ENCODE measurements around the gene COQ10B. TPM values are rescaled to one million over a fixed set of nuclear protein-coding genes. Genes with fewer than 3 reads are reported as not detected.
"Not testable (repeated sequence)": the region's sequence is repeated elsewhere in the genome, so short reads cannot be mapped to it uniquely, and the experiment has no call there.

Gene COQ10B
- total and polyA plus RNA-seq, 2 experiments from 2014 or later, result 7.3 to 24.9 TPM

DNA sequence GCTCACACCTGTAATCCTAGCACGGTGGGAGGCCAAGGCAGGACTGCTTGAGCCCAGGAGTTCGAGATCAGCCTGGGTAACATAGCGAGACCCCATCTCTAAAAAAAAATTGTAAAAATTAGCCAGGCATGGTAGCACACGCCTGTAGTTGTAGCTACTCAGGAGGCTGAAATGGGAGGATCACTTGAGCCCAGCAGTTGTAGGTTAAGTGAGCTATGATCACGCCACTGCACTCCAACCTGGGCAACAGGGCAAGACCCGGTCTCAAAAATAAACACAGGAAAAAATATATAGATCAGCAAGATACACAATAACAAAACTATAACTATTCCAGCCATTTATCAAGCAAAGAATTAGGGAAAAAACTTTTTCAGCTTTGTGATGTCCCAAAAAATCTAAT lies 21.5 kb upstream of the COQ10B start:
- Histone ChIP-seq H3K27me3 (no peaks in the 10 kb centered on the region), H3K27ac (no peak overlapping the region), H3K9me3 (ENCODE audit: low read depth) (no peaks in the 10 kb centered on the region), H3K4me1 (ENCODE audit: low read depth) (peaks cover 17% of the 10 kb centered on the region), H3K36me3 (no peaks in the 10 kb centered on the region), H3K4me3 (no peak overlapping the region)
- DNase-seq (ENCODE audit: low read depth in 1 of 2, low spot score in 1 of 2), result no peak
- TF ChIP-seq, protein P1, sequence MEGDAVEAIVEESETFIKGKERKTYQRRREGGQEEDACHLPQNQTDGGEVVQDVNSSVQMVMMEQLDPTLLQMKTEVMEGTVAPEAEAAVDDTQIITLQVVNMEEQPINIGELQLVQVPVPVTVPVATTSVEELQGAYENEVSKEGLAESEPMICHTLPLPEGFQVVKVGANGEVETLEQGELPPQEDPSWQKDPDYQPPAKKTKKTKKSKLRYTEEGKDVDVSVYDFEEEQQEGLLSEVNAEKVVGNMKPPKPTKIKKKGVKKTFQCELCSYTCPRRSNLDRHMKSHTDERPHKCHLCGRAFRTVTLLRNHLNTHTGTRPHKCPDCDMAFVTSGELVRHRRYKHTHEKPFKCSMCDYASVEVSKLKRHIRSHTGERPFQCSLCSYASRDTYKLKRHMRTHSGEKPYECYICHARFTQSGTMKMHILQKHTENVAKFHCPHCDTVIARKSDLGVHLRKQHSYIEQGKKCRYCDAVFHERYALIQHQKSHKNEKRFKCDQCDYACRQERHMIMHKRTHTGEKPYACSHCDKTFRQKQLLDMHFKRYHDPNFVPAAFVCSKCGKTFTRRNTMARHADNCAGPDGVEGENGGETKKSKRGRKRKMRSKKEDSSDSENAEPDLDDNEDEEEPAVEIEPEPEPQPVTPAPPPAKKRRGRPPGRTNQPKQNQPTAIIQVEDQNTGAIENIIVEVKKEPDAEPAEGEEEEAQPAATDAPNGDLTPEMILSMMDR (IDR thresholded peaks at IDR 0.05; ENCODE audit: low read depth, low read length), result no peak

- not testable (repeated sequence) for H3K27ac ChIP-seq; H3K27me3 ChIP-seq; DNase-seq (ENCODE audit: low read depth in 1 of 2, low spot score in 1 of 2); H3K9me3 ChIP-seq (ENCODE audit: low read depth); H3K36me3 ChIP-seq; H3K4me3 ChIP-seq
- peaks cover 17% of the 10 kb centered on the region for H3K4me1 ChIP-seq (ENCODE audit: low read depth)
These were observed 20.8 kb upstream of the COQ10B start for GRCh38 chr2:197432527-197432926.

DNA sequence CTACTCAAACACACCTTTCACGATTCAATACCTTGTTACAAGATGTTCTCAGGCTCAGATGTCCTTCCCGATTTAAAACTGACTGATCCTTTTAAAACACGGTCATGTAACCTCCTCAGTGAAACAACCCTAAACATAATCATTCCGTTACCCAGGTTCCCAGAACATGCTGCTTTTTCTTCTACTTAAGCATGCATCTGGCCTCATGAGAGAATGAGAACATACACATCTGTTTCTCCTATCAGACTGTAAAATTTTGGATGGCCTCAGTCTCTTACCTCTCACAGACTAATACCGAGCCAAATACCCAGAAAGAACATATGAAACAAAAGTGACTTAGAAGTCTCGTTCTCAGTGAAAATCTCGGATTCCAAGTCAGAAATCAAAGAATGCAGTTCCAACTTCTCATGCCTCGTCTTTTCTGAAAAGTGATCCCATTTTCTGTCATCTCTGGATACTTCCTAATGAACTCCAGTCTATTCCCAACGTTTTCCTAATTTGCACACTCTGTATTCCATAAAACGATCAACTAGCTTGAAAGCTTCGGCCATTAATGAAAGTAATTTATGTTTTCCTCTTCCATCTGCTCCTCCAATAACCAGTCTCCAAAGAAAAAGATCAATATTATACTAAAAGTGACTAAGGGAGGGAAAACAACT lies 19.4 kb upstream of the COQ10B start:
- peaks cover 17% of the 10 kb centered on the region for H3K4me1 ChIP-seq (ENCODE audit: low read depth)
- H3K36me3 ChIP-seq, result no peaks in the 10 kb centered on the region
- no peaks in the 10 kb centered on the region for H3K9me3 ChIP-seq (ENCODE audit: low read depth)
- peak overlapping the region; percentile 97 for H3K27ac ChIP-seq
- no peak for DNase-seq (ENCODE audit: low read depth in 1 of 2, low spot score in 1 of 2)
- H3K27me3 ChIP-seq, result no peaks in the 10 kb centered on the region
- peak overlapping the region; percentile 97 for H3K4me3 ChIP-seq
- TF ChIP-seq, protein P1 (IDR thresholded peaks at IDR 0.05; ENCODE audit: low read depth, low read length), result no peak

- Histone ChIP-seq H3K9me3 (ENCODE audit: low read depth) (no peaks in the 10 kb centered on the region), H3K36me3 (no peaks in the 10 kb centered on the region), H3K27ac (peak within 1 kb of the TSS; percentile 97), H3K4me3 (peak within 1 kb of the TSS; percentile 97), H3K4me1 (ENCODE audit: low read depth) (peaks cover 17% of the 10 kb centered on the region), H3K27me3 (no peaks in the 10 kb centered on the region)
- TF ChIP-seq, protein P1 (IDR thresholded peaks at IDR 0.05; ENCODE audit: low read depth, low read length), result no peak
- DNase-seq (ENCODE audit: low read depth in 1 of 2, low spot score in 1 of 2), result peak; percentile 98
These were observed 18.5 kb upstream of the COQ10B start, which contains the start of gene SF3B1 for GRCh38 chr2:197434541-197435513. SF3B1 (minus strand) TSS chr2:197435028; CDS start chr2:197434999, 29 bp downstream.

GRCh38 chr2:197435598-197436420 lies 17.5 kb upstream of the COQ10B start:
- no peaks in the 10 kb centered on the region for H3K27me3 ChIP-seq
- no peaks in the 10 kb centered on the region for H3K36me3 ChIP-seq
- peak overlapping the region; percentile 97 for H3K4me3 ChIP-seq
- TF ChIP-seq, protein P1 (IDR thresholded peaks at IDR 0.05; ENCODE audit: low read depth, low read length), result no peak
- peaks cover 17% of the 10 kb centered on the region for H3K4me1 ChIP-seq (ENCODE audit: low read depth)
- DNase-seq (ENCODE audit: low read depth in 1 of 2, low spot score in 1 of 2), result no peak
- peak overlapping the region; percentile 97 for H3K27ac ChIP-seq
- H3K9me3 ChIP-seq (ENCODE audit: low read depth), result no peaks in the 10 kb centered on the region
